ENCODE measurements around the gene ZDHHC1. TPM values are rescaled to one million over a fixed set of nuclear protein-coding genes. Genes with fewer than 3 reads are reported as not detected.

The ZDHHC1 gene
- total RNA-seq, 3 donors from 2014 or later = 9.2 to 12.3 (median 10.0) TPM

- Histone ChIP-seq H3K4me1 (ENCODE audit: low read depth) (peaks cover 30% of the 10 kb centered on the region), H3K9me3 (no peaks in the 10 kb centered on the region), H3K36me3 (ENCODE audit: low read depth) (no peaks in the 10 kb centered on the region), H3K4me3 (no peak overlapping the region)
- ATAC-seq = no peak
- intact Hi-C loops (cut with DNase I, micrococcal nuclease) = no loop called here
- no peak for DNase-seq
- TF ChIP-seq CTCF (IDR thresholded peaks at IDR 0.05) = no peak
Observed at GRCh38 chr16:67400901-67401300, 15.4 kb downstream of the ZDHHC1 start.

GRCh38 chr16:67399749-67400704 is 16.2 kb downstream of the ZDHHC1 start:
- Histone ChIP-seq H3K4me3 (no peak overlapping the region), H3K36me3 (ENCODE audit: low read depth) (no peaks in the 10 kb centered on the region), H3K4me1 (ENCODE audit: low read depth) (peaks cover 39% of the 10 kb centered on the region), H3K9me3 (no peaks in the 10 kb centered on the region)
- intact Hi-C loops (cut with DNase I, micrococcal nuclease) = no loop called here
- TF ChIP-seq CTCF (IDR thresholded peaks at IDR 0.05) = no peak
- ATAC-seq (no peak), DNase-seq (no peak)

- intact Hi-C loops (cut with DNase I, micrococcal nuclease) = no loop called here
- peak in 2 of 3 donors; percentile 56 to 68 for DNase-seq
- Histone ChIP-seq H3K36me3 (ENCODE audit: low read depth) (no peaks in the 10 kb centered on the region), H3K9me3 (no peaks in the 10 kb centered on the region), H3K4me3 (no peak overlapping the region), H3K4me1 (ENCODE audit: low read depth) (peaks cover 34% of the 10 kb centered on the region)
- TF ChIP-seq CTCF (IDR thresholded peaks at IDR 0.05) = peak; percentile 73
- ATAC-seq = peak; percentile 35
Observed at GRCh38 chr16:67399218-67399733, 17.0 kb downstream of the ZDHHC1 start.

- intact Hi-C loops (cut with DNase I, micrococcal nuclease) = no loop called here
- ATAC-seq (no peak), DNase-seq (no peak)
- no peak for TF ChIP-seq CTCF (IDR thresholded peaks at IDR 0.05)
- Histone ChIP-seq H3K4me1 (ENCODE audit: low read depth) (peaks cover 34% of the 10 kb centered on the region), H3K4me3 (no peak overlapping the region), H3K36me3 (ENCODE audit: low read depth) (no peaks in the 10 kb centered on the region), H3K9me3 (no peaks in the 10 kb centered on the region)
Observed at GRCh38 chr16:67398546-67399217, 17.6 kb downstream of the ZDHHC1 start.

GRCh38 chr16:67397812-67398545 is 18.3 kb downstream of the ZDHHC1 start:
- peaks cover 35% of the 10 kb centered on the region for H3K4me1 ChIP-seq (ENCODE audit: low read depth)
- H3K36me3 ChIP-seq (ENCODE audit: low read depth) = no peaks in the 10 kb centered on the region
- no peak for TF ChIP-seq CTCF (IDR thresholded peaks at IDR 0.05)
- no peak overlapping the region for H3K4me3 ChIP-seq
- ATAC-seq (no peak), DNase-seq (no peak)
- intact Hi-C loops (cut with DNase I, micrococcal nuclease) = no loop called here
- no peaks in the 10 kb centered on the region for H3K9me3 ChIP-seq

All from mucosa of descending colon (tissue), 3 donors.